Neural crest cell (in vitro differentiated cells): ENCODE results near the gene GTF2H2. TPM values are rescaled to one million over a fixed set of nuclear protein-coding genes. Genes with fewer than 3 reads are reported as not detected.
"Not testable (repeated sequence)": the region's sequence is repeated elsewhere in the genome, so short reads cannot be mapped to it uniquely, and the experiment has no call there.

ENCODE experiments used
- DNase-seq: peaks from one replicate; pipeline ENCODE4 v3.0.0; 2021; ENCODE audit warnings: low read depth, mixed read lengths, low spot score
- H3K27ac Mint-ChIP-seq: one replicate; pipeline ENCODE4 v1.8.0; 2021; ENCODE audit warnings: mild to moderate bottlenecking, mixed read lengths; ENCODE audit not compliant: unreplicated experiment
- H3K27me3 Mint-ChIP-seq: 2 replicates; pipeline ENCODE4 v1.8.0; 2021; ENCODE audit warnings: low read depth, mild to moderate bottlenecking, mixed read lengths
- H3K36me3 Mint-ChIP-seq: 2 replicates; pipeline ENCODE4 v1.8.0; 2021; ENCODE audit warnings: low read depth, mild to moderate bottlenecking, mixed read lengths
- H3K4me1 Mint-ChIP-seq: 2 replicates; pipeline ENCODE4 v1.8.0; 2021; ENCODE audit warnings: mixed read lengths
- H3K4me3 Mint-ChIP-seq: one replicate; pipeline ENCODE4 v1.8.0; 2021; ENCODE audit warnings: mild to moderate bottlenecking, mixed read lengths
- H3K9me3 Mint-ChIP-seq: 2 replicates; pipeline ENCODE4 v1.8.0; 2021; ENCODE audit warnings: mixed read lengths
- total RNA-seq: library from RNA; stranded (reverse); gene quantifications from 2 replicates; pipeline ENCODE4 v1.2.1, GENCODE V29; 2021
- TF ChIP-seq, protein P1 (sequence below): fragments of 200-600 bp; sonication (generic); conservative IDR thresholded peaks from 2 replicates; pipeline ENCODE4 v1.5.0; 2021; ENCODE audit warnings: antibody characterized with exemption, mild to moderate bottlenecking

The GTF2H2 gene
- total RNA-seq, 1 donor from 2014 or later = 42.0 TPM

GRCh38 chr5:71011194-71011792 lies 56.2 kb downstream of the GTF2H2 start:
- Mint-ChIP-seq H3K9me3 (no peaks in the 10 kb centered on the region), H3K27me3 (no peaks in the 10 kb centered on the region), H3K4me3 (no peak overlapping the region), H3K4me1 (no peaks in the 10 kb centered on the region), H3K36me3 (no peaks in the 10 kb centered on the region), H3K27ac (no peak overlapping the region)
- DNase-seq = no peak
- TF ChIP-seq, protein P1, sequence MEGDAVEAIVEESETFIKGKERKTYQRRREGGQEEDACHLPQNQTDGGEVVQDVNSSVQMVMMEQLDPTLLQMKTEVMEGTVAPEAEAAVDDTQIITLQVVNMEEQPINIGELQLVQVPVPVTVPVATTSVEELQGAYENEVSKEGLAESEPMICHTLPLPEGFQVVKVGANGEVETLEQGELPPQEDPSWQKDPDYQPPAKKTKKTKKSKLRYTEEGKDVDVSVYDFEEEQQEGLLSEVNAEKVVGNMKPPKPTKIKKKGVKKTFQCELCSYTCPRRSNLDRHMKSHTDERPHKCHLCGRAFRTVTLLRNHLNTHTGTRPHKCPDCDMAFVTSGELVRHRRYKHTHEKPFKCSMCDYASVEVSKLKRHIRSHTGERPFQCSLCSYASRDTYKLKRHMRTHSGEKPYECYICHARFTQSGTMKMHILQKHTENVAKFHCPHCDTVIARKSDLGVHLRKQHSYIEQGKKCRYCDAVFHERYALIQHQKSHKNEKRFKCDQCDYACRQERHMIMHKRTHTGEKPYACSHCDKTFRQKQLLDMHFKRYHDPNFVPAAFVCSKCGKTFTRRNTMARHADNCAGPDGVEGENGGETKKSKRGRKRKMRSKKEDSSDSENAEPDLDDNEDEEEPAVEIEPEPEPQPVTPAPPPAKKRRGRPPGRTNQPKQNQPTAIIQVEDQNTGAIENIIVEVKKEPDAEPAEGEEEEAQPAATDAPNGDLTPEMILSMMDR = no peak

DNA sequence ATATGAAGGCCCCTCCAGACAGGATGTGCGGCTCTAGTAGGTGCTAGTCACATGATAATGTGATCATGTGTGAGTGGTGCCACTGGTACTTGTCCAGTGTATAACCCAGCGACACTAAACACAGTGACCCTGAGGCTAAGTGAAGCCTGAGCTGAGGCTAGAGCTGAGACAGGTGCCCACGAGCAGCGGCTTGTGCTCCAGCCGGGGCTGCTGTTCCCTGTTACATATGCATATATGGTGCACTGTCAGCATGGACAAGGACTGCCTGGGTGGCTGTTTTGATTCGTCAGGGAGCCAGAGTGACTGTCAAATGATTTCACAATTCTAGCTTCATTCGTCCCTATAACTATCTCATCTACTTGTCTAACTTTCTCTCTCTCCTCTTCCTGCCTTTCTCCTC lies 60.5 kb downstream of the GTF2H2 start:
- not testable (repeated sequence) for H3K4me3 Mint-ChIP-seq, H3K9me3 Mint-ChIP-seq, H3K4me1 Mint-ChIP-seq, H3K27ac Mint-ChIP-seq, H3K36me3 Mint-ChIP-seq, DNase-seq, H3K27me3 Mint-ChIP-seq

Other genes starting within 250 kb of the GTF2H2 start
- gene SERF1A, start 167.0 kb downstream of the GTF2H2 start, total RNA-seq = 12.3 and 20.1 TPM in 2 replicates
- 37.9 and 55.8 TPM in 2 replicates for gene SMN1, start 142.6 kb downstream of the GTF2H2 start, total RNA-seq
- 10.3 and 11.3 TPM in 2 replicates for gene NAIP, start 42.3 kb downstream of the GTF2H2 start, total RNA-seq